B cell (primary cell): ENCODE results near the gene SLC36A1. TPM values are rescaled to one million over a fixed set of nuclear protein-coding genes. Genes with fewer than 3 reads are reported as not detected.

Experiments
- ATAC-seq: fragments of 200-7000 bp; cut with Tn5 transposase; one replicate; pipeline ENCODE4 v1.10.0; 2021; ENCODE audit warnings: low read depth, mild to moderate bottlenecking, moderate number of reproducible peaks, moderate library complexity
- CTCF ChIA-PET: fragments of 350-600 bp; sonication (Branson Sonifier 250); formaldehyde crosslinking; loops from one replicate; lab custom pipeline; 2021; ENCODE audit warnings: antibody characterized with exemption, inconsistent platforms; lab: Charles Lee
- POLR2A ChIA-PET: fragments of 350-600 bp; sonication (Branson Sonifier 250); formaldehyde crosslinking; loops from one replicate; lab custom pipeline; 2021; ENCODE audit warnings: antibody characterized with exemption; lab: Charles Lee
- DNase-seq: peaks from one replicate; pipeline ENCODE4 v3.0.0; 2013
- H2AFZ ChIP-seq: 2 replicates; pipeline ENCODE4 v1.6.1; 2012; ENCODE audit warnings: mild to moderate bottlenecking, low read depth, low read length; ENCODE audit not compliant: insufficient read depth, poor library complexity, severe bottlenecking
- H3K27ac ChIP-seq, 2 donors: 1 replicate in 1 of 2; 2 replicates in 1 of 2; pipeline ENCODE4 v1.5.1; 2012 to 2013; ENCODE audit warnings: low read length in 2 of 2, mild to moderate bottlenecking in 2 of 2, moderate library complexity in 1 of 2
- H3K27me3 ChIP-seq, 4 experiments: fragments of 200-600 bp in 1 of 4; sonication (generic) in 1 of 4; replicated peaks in 1 of 4; 1 replicate in 2 of 4; 2 replicates in 2 of 4; pipeline versions ENCODE4 v1.6.1 to v1.7.0; 2013 to 2016; ENCODE audit warnings: low read length in 3 of 4, mild to moderate bottlenecking in 2 of 4, mixed read lengths in 1 of 4, moderate library complexity in 1 of 4; ENCODE audit not compliant: insufficient read depth in 4 of 4, control insufficient read depth in 3 of 4; ENCODE audit errors: control extremely low read depth in 1 of 4
- H3K36me3 ChIP-seq, 2 experiments: replicated peaks in 1 of 2; 1 replicate in 1 of 2; 2 replicates in 1 of 2; pipeline versions ENCODE4 v1.6.1 to v1.7.1; 2013; ENCODE audit warnings: low read length in 1 of 2; ENCODE audit not compliant: insufficient read depth in 2 of 2, control insufficient read depth in 1 of 2; ENCODE audit errors: control extremely low read depth in 1 of 2, extremely low read depth in 1 of 2
- H3K4me1 ChIP-seq, 2 donors: fragments of 200-600 bp in 1 of 2; sonication (generic) in 1 of 2; 1 replicate in 1 of 2; 2 replicates in 1 of 2; pipeline versions ENCODE4 v1.5.1 to v1.6.1; 2013 to 2017; ENCODE audit warnings: low read length in 2 of 2; ENCODE audit not compliant: control insufficient read depth in 2 of 2, insufficient read depth in 2 of 2
- H3K4me2 ChIP-seq: replicated peaks from 2 replicates; pipeline ENCODE3; 2012; ENCODE audit warnings: mild to moderate bottlenecking, low read depth, low read length; ENCODE audit not compliant: poor library complexity, severe bottlenecking
- H3K4me3 ChIP-seq, 5 experiments: fragments of 200-600 bp in 1 of 5; sonication (generic) in 1 of 5; 1 replicate in 3 of 5; 2 replicates in 2 of 5; pipeline versions ENCODE4 v1.5.1 to v1.7.0; 2011 to 2016; ENCODE audit warnings: low read length in 4 of 5, mild to moderate bottlenecking in 4 of 5, low read depth in 2 of 5, control low read depth in 1 of 5, moderate library complexity in 1 of 5; ENCODE audit not compliant: insufficient read depth in 1 of 5; ENCODE audit errors: control extremely low read depth in 1 of 5, extremely low read depth in 1 of 5
- H3K79me2 ChIP-seq: fragments of 200-600 bp; sonication (generic); one replicate; pipeline ENCODE4 v1.6.0; 2016; ENCODE audit warnings: low read length; ENCODE audit not compliant: control insufficient read depth, insufficient read depth
- H3K9ac ChIP-seq: fragments of 200-600 bp; sonication (generic); 2 replicates; pipeline ENCODE4 v1.6.1; 2017; ENCODE audit warnings: mild to moderate bottlenecking, low read length, moderate library complexity
- H3K9me3 ChIP-seq, 3 donors: one replicate each; pipeline versions ENCODE4 v1.6.1 to v1.7.1; 2013; ENCODE audit warnings: low read length in 2 of 3; ENCODE audit not compliant: control insufficient read depth in 2 of 3, insufficient read depth in 1 of 3; ENCODE audit errors: control extremely low read depth in 1 of 3
- H4K20me1 ChIP-seq: 2 replicates; pipeline ENCODE4 v1.6.0; 2012; ENCODE audit warnings: mild to moderate bottlenecking, low read length; ENCODE audit not compliant: insufficient read depth, control insufficient read depth, poor library complexity, severe bottlenecking
- H3K27ac Mint-ChIP-seq: one replicate; pipeline ENCODE4 v1.8.0; 2021; ENCODE audit warnings: mixed read lengths
- H3K27me3 Mint-ChIP-seq: one replicate; pipeline ENCODE4 v1.8.0; 2021; ENCODE audit warnings: mixed read lengths
- H3K4me1 Mint-ChIP-seq: one replicate; pipeline ENCODE4 v1.8.0; 2021; ENCODE audit warnings: mixed read lengths
- H3K4me3 Mint-ChIP-seq: one replicate; pipeline ENCODE4 v1.8.0; 2021; ENCODE audit warnings: mixed read lengths
- H3K9me3 Mint-ChIP-seq: one replicate; pipeline ENCODE4 v1.8.0; 2022; ENCODE audit warnings: mixed read lengths; ENCODE audit not compliant: insufficient read depth
- CTCF ChIP-seq: fragments of 200-600 bp; IDR thresholded peaks from one replicate; pipeline ENCODE4 v1.8.0; 2022; ENCODE audit warnings: antibody characterized with exemption, mild to moderate bottlenecking
- EZH2 ChIP-seq: IDR thresholded peaks from 2 replicates; pipeline ENCODE4 v1.6.1; 2012; ENCODE audit warnings: borderline replicate concordance, low read depth, mild to moderate bottlenecking, moderate library complexity, low read length; ENCODE audit not compliant: insufficient read depth, poor library complexity, severe bottlenecking
- WGBS: methylation state at CpG from one replicate; pipeline ENCODE4 v1.1.5; 2013; ENCODE audit warnings: missing lambda C conversion rate; ENCODE audit not compliant: insufficient coverage; 5-methylcytosine and 5-hydroxymethylcytosine counted together
- intact Hi-C: fragments of 100-400 bp; cut with micrococcal nuclease; formaldehyde crosslinking; loops from one replicate; pipeline ENCODE4 v1.10.0; 2022
- polyA plus RNA-seq: library from polyadenylated mRNA; depleted of rRNA; stranded (reverse); fragments of >200 nt; gene quantifications from 2 replicates; pipeline ENCODE4 v1.2.3, GENCODE V29; 2012
- total RNA-seq, 2 donors: library from RNA; stranded (reverse); fragments of 120-200 nt in 1 of 2; gene quantifications; 1 replicate in 1 of 2; 2 replicates in 1 of 2; pipeline versions ENCODE4 v1.2.3 to v1.2.4, GENCODE V29; 2013 to 2022

The SLC36A1 gene
- total and polyA plus RNA-seq, 2 donors (not counting 1 experiment from before 2014, with no cell fraction given), result 4.0 to 15.1 TPM

- Histone ChIP-seq H3K4me1 (no peaks in the 10 kb centered on the region), H3K9ac (no peak overlapping the region), H2AFZ (no peak overlapping the region), H3K9me3 (no peaks in the 10 kb centered on the region), H3K27me3 (no peaks in the 10 kb centered on the region), H3K4me2 (no peak overlapping the region), H3K4me3 (no peak overlapping the region), H4K20me1 (no peaks in the 10 kb centered on the region), H3K36me3 (no peaks in the 10 kb centered on the region), H3K79me2 (no peaks in the 10 kb centered on the region), H3K27ac (no peak overlapping the region)
- intact Hi-C loops, result no loop called here
- POLR2A ChIA-PET, result no interaction called here
- H3K27me3 Mint-ChIP-seq, result no peaks in the 10 kb centered on the region
- TF ChIP-seq CTCF (no peak), EZH2 (no peak)
- no peaks in the 10 kb centered on the region for H3K4me1 Mint-ChIP-seq
- no peaks in the 10 kb centered on the region for H3K9me3 Mint-ChIP-seq
- DNase-seq, result no peak
- no peak overlapping the region for H3K27ac Mint-ChIP-seq
- WGBS, result 100% methylated on average over 5 of the region's 8 CpGs
- CTCF ChIA-PET, result no interaction called here
- H3K4me3 Mint-ChIP-seq, result no peak overlapping the region
- ATAC-seq, result no peak
These were observed 69.9 kb downstream of the SLC36A1 start for GRCh38 chr5:151517122-151517920.

- ATAC-seq (no peak), DNase-seq (no peak)
- H3K27ac Mint-ChIP-seq, result no peak overlapping the region
- intact Hi-C loops, result loop anchor here (5.0 kb wide), 1 partner anchor 132 kb away; no protein-coding TSS in a partner anchor
- no peak overlapping the region for H3K4me3 ChIP-seq
- H2AFZ ChIP-seq, result no peak overlapping the region
- H3K9me3 Mint-ChIP-seq, result no peaks in the 10 kb centered on the region
- no peaks in the 10 kb centered on the region for H3K36me3 ChIP-seq
- CTCF ChIA-PET, result interaction anchor here (1.1 to 2.5 kb wide), 5 partner anchors 11 to 132 kb away, joined by 3 to 18 read pairs (median 5); partner anchors contain the start of gene SLC36A1
- WGBS, result 78% methylated on average over 3 of the region's 7 CpGs
- H3K4me3 Mint-ChIP-seq, result no peak overlapping the region
- no peaks in the 10 kb centered on the region for H3K27me3 Mint-ChIP-seq
- H3K4me1 ChIP-seq, result no peaks in the 10 kb centered on the region
- no peaks in the 10 kb centered on the region for H3K9me3 ChIP-seq
- no peaks in the 10 kb centered on the region for H4K20me1 ChIP-seq
- no peak overlapping the region for H3K27ac ChIP-seq
- POLR2A ChIA-PET, result no interaction called here
- H3K27me3 ChIP-seq, result peaks cover 0 to 5% (median 0%) of the 10 kb centered on the region in 4 experiments
- no peak overlapping the region for H3K4me2 ChIP-seq
- H3K9ac ChIP-seq, result no peak overlapping the region
- H3K79me2 ChIP-seq, result no peaks in the 10 kb centered on the region
- H3K4me1 Mint-ChIP-seq, result no peaks in the 10 kb centered on the region
- TF ChIP-seq EZH2 (no peak), CTCF (no peak)
These were observed 72.9 kb downstream of the SLC36A1 start for GRCh38 chr5:151520294-151520693.
